GM13976 (cell line): ENCODE results near the gene MMP26.
"Not testable (repeated sequence)": the region's sequence is repeated elsewhere in the genome, so short reads cannot be mapped to it uniquely, and the experiment has no call there.

Experiments used
- DNase-seq: peaks from one replicate; pipeline ENCODE4 v3.0.0; 2012; ENCODE audit warnings: low spot score
- in situ Hi-C: fragments of 300-500 bp; cut with MboI; formaldehyde crosslinking; loops from one replicate; pipeline ENCODE4 v1.12.0; 2022; ENCODE audit warnings: low sequenced_read_pairs, mixed read lengths, inconsistent platforms; ENCODE audit not compliant: unreplicated experiment
- TF ChIP-seq, protein P1 (sequence below): IDR thresholded peaks from 2 replicates; pipeline ENCODE4 v1.5.1; 2012; ENCODE audit warnings: borderline replicate concordance, mild to moderate bottlenecking; ENCODE audit not compliant: insufficient read depth; ENCODE audit errors: extremely low read depth, missing control alignments, control extremely low read depth

The MMP26 gene

GRCh38 chr11:4714300-4714699 is 9.7 kb downstream of the MMP26 start:
- TF ChIP-seq, protein P1, sequence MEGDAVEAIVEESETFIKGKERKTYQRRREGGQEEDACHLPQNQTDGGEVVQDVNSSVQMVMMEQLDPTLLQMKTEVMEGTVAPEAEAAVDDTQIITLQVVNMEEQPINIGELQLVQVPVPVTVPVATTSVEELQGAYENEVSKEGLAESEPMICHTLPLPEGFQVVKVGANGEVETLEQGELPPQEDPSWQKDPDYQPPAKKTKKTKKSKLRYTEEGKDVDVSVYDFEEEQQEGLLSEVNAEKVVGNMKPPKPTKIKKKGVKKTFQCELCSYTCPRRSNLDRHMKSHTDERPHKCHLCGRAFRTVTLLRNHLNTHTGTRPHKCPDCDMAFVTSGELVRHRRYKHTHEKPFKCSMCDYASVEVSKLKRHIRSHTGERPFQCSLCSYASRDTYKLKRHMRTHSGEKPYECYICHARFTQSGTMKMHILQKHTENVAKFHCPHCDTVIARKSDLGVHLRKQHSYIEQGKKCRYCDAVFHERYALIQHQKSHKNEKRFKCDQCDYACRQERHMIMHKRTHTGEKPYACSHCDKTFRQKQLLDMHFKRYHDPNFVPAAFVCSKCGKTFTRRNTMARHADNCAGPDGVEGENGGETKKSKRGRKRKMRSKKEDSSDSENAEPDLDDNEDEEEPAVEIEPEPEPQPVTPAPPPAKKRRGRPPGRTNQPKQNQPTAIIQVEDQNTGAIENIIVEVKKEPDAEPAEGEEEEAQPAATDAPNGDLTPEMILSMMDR: no peak
- in situ Hi-C loops: no loop called here
- no peak for DNase-seq

DNA sequence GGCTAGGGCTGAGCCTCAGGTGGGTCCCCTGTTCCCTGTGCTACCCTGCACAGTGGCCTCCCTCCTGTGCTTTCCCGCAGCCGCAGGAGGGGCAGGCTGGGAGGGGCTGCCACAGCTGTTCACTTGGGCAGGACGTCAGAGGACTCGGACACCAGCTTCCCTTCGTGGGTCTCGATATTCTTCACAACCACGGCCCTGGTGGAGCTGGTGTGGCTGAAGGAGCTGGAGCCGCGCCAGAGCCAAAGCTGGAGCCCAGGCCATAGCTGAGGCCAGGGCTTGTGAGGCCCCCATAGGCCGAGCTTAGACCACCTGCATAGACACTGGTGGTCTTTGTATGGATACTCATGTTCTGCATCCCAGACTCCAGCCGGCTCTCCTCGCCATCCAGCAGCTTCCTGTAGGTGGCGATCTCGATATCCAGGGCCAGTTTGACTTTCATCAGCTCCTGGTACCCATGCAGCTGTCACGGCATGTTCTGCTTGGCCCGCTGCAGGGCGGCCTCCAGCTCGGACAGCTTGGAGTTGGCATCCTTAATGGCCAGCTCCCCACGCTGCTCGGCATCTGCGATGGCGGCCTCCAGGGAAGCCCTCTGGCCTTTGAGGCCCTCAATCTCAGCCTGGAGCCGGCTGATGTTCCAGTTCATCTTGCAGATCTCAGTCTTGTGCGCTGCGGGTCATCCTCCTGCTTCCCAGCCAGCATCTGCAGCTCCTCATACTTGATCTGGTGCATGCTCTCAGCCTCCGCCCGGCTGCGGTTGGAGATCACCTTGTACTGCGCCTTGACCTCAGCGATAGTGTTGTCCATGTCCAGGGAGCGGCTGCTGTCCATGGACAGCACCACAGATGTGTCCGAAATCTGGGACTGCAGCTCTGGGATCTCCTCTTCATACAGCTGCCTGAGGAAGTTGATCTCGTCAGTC is 18.3 kb downstream of the MMP26 start:
- in situ Hi-C loops, DNase-seq: not testable (repeated sequence)

GRCh38 chr11:4727171-4727570 is 22.6 kb downstream of the MMP26 start:
- TF ChIP-seq, protein P1: no peak
- DNase-seq: no peak
- in situ Hi-C loops: no loop called here

GRCh38 chr11:4740735-4741134 is 36.2 kb downstream of the MMP26 start:
- in situ Hi-C loops: no loop called here
- TF ChIP-seq, protein P1: no peak
- DNase-seq: no peak

DNA sequence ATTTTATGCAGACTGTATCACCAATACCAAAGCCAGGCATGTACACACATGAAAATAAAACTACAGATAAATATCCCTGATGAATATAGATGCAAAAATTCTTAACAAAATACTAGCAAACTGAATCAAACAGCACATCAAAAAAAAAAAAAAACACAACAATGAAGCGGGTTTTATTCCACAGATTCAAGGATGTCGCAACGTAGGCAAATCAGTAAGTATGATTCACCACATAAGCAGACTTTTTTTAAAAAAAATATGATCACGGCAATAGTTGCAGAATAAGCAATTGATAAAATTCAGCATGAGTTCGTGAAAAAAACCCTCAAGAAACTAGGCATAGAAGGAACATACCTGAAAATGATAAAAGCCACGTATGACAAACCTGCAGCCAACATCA is 43.9 kb downstream of the MMP26 start:
- DNase-seq: no peak
- TF ChIP-seq, protein P1: no peak
- in situ Hi-C loops: no loop called here

GRCh38 chr11:4751201-4751600 is 46.6 kb downstream of the MMP26 start:
- TF ChIP-seq, protein P1: no peak
- in situ Hi-C loops: no loop called here
- no peak for DNase-seq
